ENCODE data around the gene OBSCN. TPM values are rescaled to one million over a fixed set of nuclear protein-coding genes. Genes with fewer than 3 reads are reported as not detected.
A peak's percentile ranks its signal among the peaks of the same experiment; 100 is the strongest.

Gene OBSCN
- total and polyA plus RNA-seq, 7 donors, result 0.92 to 21.0 (median 13.1) TPM

GRCh38 chr1:228347181-228347580, 139.3 kb downstream of the OBSCN start:
- H3K4me1 ChIP-seq, result no peaks in the 10 kb centered on the region
- DNase-seq, result peak; percentile 17
- intact Hi-C loops (cut with DNase I), result no loop called here
- no peak overlapping the region for H3K27ac ChIP-seq
- H3K4me3 ChIP-seq, result no peak overlapping the region
- no peak for TF ChIP-seq EP300 (IDR thresholded peaks at IDR 0.05)
- TF ChIP-seq POLR2AphosphoS5 (IDR thresholded peaks at IDR 0.05), result no peak
- TF ChIP-seq POLR2A (IDR thresholded peaks at IDR 0.05), result no peak
- no peak for TF ChIP-seq CTCF (IDR thresholded peaks at IDR 0.05)
- no peaks in the 10 kb centered on the region for H3K9me3 ChIP-seq
- H3K27me3 ChIP-seq, result no peaks in the 10 kb centered on the region
- H3K36me3 ChIP-seq, result no peaks in the 10 kb centered on the region
- WGBS, 2 donors, result 89 to 90% methylated on average over 7 of the region's 7 CpGs

GRCh38 chr1:228348708-228349467, 141.0 kb downstream of the OBSCN start:
- intact Hi-C loops (cut with DNase I), result no loop called here
- H3K36me3 ChIP-seq, result no peaks in the 10 kb centered on the region
- H3K27me3 ChIP-seq, result no peaks in the 10 kb centered on the region
- H3K4me1 ChIP-seq, result no peaks in the 10 kb centered on the region
- TF ChIP-seq EP300 (IDR thresholded peaks at IDR 0.05), result no peak
- TF ChIP-seq CTCF (IDR thresholded peaks at IDR 0.05), result no peak
- no peak for TF ChIP-seq POLR2AphosphoS5 (IDR thresholded peaks at IDR 0.05)
- no peak for TF ChIP-seq POLR2A (IDR thresholded peaks at IDR 0.05)
- H3K4me3 ChIP-seq, result no peak overlapping the region
- 29 to 74% methylated on average over 12 of the region's 12 CpGs for WGBS, 2 donors
- H3K9me3 ChIP-seq, result no peaks in the 10 kb centered on the region
- peak; percentile 40 for DNase-seq
- H3K27ac ChIP-seq, result no peak overlapping the region

GRCh38 chr1:228349701-228350171, 141.9 kb downstream of the OBSCN start:
- TF ChIP-seq CTCF (IDR thresholded peaks at IDR 0.05) (no peak), POLR2AphosphoS5 (IDR thresholded peaks at IDR 0.05) (no peak), POLR2A (IDR thresholded peaks at IDR 0.05) (no peak), EP300 (IDR thresholded peaks at IDR 0.05) (no peak)
- Histone ChIP-seq H3K27me3 (no peaks in the 10 kb centered on the region), H3K4me1 (no peaks in the 10 kb centered on the region), H3K4me3 (no peak overlapping the region), H3K9me3 (no peaks in the 10 kb centered on the region), H3K36me3 (no peaks in the 10 kb centered on the region), H3K27ac (no peak overlapping the region)
- WGBS, 2 donors, result 94% methylated on average over 15 of the region's 15 CpGs
- DNase-seq, result peak; percentile 64
- intact Hi-C loops (cut with DNase I), result no loop called here

- Histone ChIP-seq H3K4me1 (no peaks in the 10 kb centered on the region), H3K4me3 (no peak overlapping the region), H3K27me3 (no peaks in the 10 kb centered on the region), H3K36me3 (no peaks in the 10 kb centered on the region), H3K9me3 (no peaks in the 10 kb centered on the region), H3K27ac (no peak overlapping the region)
- WGBS, 2 donors, result 92 to 95% methylated on average over 1 of the region's 1 CpG
- intact Hi-C loops (cut with DNase I), result no loop called here
- DNase-seq, result no peak
- no peak for TF ChIP-seq EP300 (IDR thresholded peaks at IDR 0.05)
- no peak for TF ChIP-seq POLR2AphosphoS5 (IDR thresholded peaks at IDR 0.05)
- TF ChIP-seq CTCF (IDR thresholded peaks at IDR 0.05), result no peak
Observed at GRCh38 chr1:228350179-228350742, 142.4 kb downstream of the OBSCN start.

Measured in sigmoid colon (tissue), 7 donors.